Colon (tissue), 2 donors: Measurements from ENCODE around the gene APBA1.

ENCODE experiments used
- FAIRE-seq: peaks from 2 replicates; lab custom pipeline; 2012; peaks lifted over from hg19 to GRCh38; lab: Jason Lieb, UNC
- donor health status: control.
- donor health status: control.

Gene APBA1

GRCh38 chr9:69519470-69520240, 152.5 kb downstream of the APBA1 start:
- FAIRE-seq: no peak

- no peak for FAIRE-seq
Measured at GRCh38 chr9:69516353-69517322, 155.5 kb downstream of the APBA1 start.

- FAIRE-seq: no peak
Measured at GRCh38 chr9:69515810-69516209, 156.4 kb downstream of the APBA1 start.

GRCh38 chr9:69513141-69513820, 158.9 kb downstream of the APBA1 start:
- no peak for FAIRE-seq

- FAIRE-seq: no peak
Measured at GRCh38 chr9:69504058-69504457, 168.1 kb downstream of the APBA1 start.

- no peak for FAIRE-seq
Measured at GRCh38 chr9:69502671-69503301, 169.4 kb downstream of the APBA1 start.

- no peak for FAIRE-seq
Measured at GRCh38 chr9:69500896-69501295, 171.3 kb downstream of the APBA1 start.

GRCh38 chr9:69499959-69500358, 172.2 kb downstream of the APBA1 start:
- FAIRE-seq: no peak

- FAIRE-seq: no peak
Measured at GRCh38 chr9:69499407-69499806, 172.8 kb downstream of the APBA1 start.

- FAIRE-seq: no peak
Measured at GRCh38 chr9:69498470-69498869, 173.7 kb downstream of the APBA1 start.

GRCh38 chr9:69497816-69498215, 174.4 kb downstream of the APBA1 start:
- FAIRE-seq: no peak

GRCh38 chr9:69496846-69497450, 175.2 kb downstream of the APBA1 start:
- FAIRE-seq: no peak

- FAIRE-seq: no peak
Measured at GRCh38 chr9:69495296-69495695, 176.9 kb downstream of the APBA1 start.

GRCh38 chr9:69494763-69495162, 177.4 kb downstream of the APBA1 start:
- no peak for FAIRE-seq

GRCh38 chr9:69494208-69494607, 178.0 kb downstream of the APBA1 start:
- FAIRE-seq: no peak

GRCh38 chr9:69486498-69486897, 185.7 kb downstream of the APBA1 start:
- no peak for FAIRE-seq

- FAIRE-seq: no peak
Measured at GRCh38 chr9:69485466-69485865, 186.7 kb downstream of the APBA1 start.

- FAIRE-seq: no peak
Measured at GRCh38 chr9:69483886-69484422, 188.2 kb downstream of the APBA1 start.

- no peak for FAIRE-seq
Measured at GRCh38 chr9:69476797-69477196, 195.4 kb downstream of the APBA1 start.

GRCh38 chr9:69476016-69476415, 196.2 kb downstream of the APBA1 start:
- no peak for FAIRE-seq

- no peak for FAIRE-seq
Measured at GRCh38 chr9:69474821-69475220, 197.3 kb downstream of the APBA1 start.
